Tibial nerve (tissue), 4 donors: Measurements from ENCODE around the gene FAM13A. TPM values are rescaled to one million over a fixed set of nuclear protein-coding genes. Genes with fewer than 3 reads are reported as not detected.
"Not testable (repeated sequence)": the region's sequence is repeated elsewhere in the genome, so short reads cannot be mapped to it uniquely, and the experiment has no call there.

ENCODE experiments used
- DNase-seq, 2 donors: peaks; one replicate each; pipeline ENCODE4 v3.0.0-alpha.2; 2019; ENCODE audit warnings: low spot score in 2 of 2
- H3K27ac ChIP-seq, 4 donors: fragments of 200-600 bp; sonication (generic) in 3 of 4; one replicate each; pipeline ENCODE4 v1.5.1; 2017 to 2019; ENCODE audit warnings: mild to moderate bottlenecking in 1 of 4
- H3K27me3 ChIP-seq, 2 donors: fragments of 200-600 bp; sonication (generic) in 1 of 2; one replicate each; pipeline versions ENCODE4 v1.5.1 to v1.6.0; 2017 to 2019
- H3K36me3 ChIP-seq, 3 donors: fragments of 200-600 bp; sonication (generic); one replicate each; pipeline ENCODE4 v1.5.1; 2018 to 2019
- H3K4me1 ChIP-seq, 4 donors: fragments of 200-600 bp; sonication (generic) in 3 of 4; one replicate each; pipeline ENCODE4 v1.5.1; 2017 to 2019
- H3K4me3 ChIP-seq, 4 donors: fragments of 200-600 bp; sonication (generic) in 3 of 4; one replicate each; pipeline ENCODE4 v1.5.1; 2017 to 2019; ENCODE audit warnings: mild to moderate bottlenecking in 1 of 4, moderate library complexity in 1 of 4
- H3K9me3 ChIP-seq, 4 donors: fragments of 200-600 bp; sonication (generic) in 3 of 4; one replicate each; pipeline ENCODE4 v1.5.1; 2017 to 2019
- CTCF ChIP-seq, 5 experiments: fragments of 200-600 bp in 3 of 5; fragments of 450-650 bp in 2 of 5; sonication (generic) in 3 of 5; IDR thresholded peaks; one replicate each; pipeline ENCODE4 v1.5.1; 2016 to 2019; ENCODE audit warnings: antibody characterized with exemption in 5 of 5, mild to moderate bottlenecking in 3 of 5, moderate library complexity in 2 of 5
- EP300 ChIP-seq, 2 donors: sonication (generic); formaldehyde crosslinking; IDR thresholded peaks; one replicate each; pipeline ENCODE4 v1.6.1; 2017; ENCODE audit warnings: antibody characterized with exemption in 2 of 2, mild to moderate bottlenecking in 1 of 2
- POLR2A ChIP-seq, 2 donors: fragments of 450-650 bp; IDR thresholded peaks; one replicate each; pipeline ENCODE4 v1.6.1; 2017; ENCODE audit warnings: antibody characterized with exemption in 2 of 2, mild to moderate bottlenecking in 2 of 2, moderate library complexity in 2 of 2
- WGBS, 2 donors: methylation state at CpG; one replicate each; pipeline ENCODE4 v1.1.5; 2018; 5-methylcytosine and 5-hydroxymethylcytosine counted together
- total RNA-seq, 4 donors: library from RNA; depleted of rRNA; stranded (reverse); fragments of >200 nt; gene quantifications; one replicate each; pipeline ENCODE4 v1.1.0, GENCODE V29; 2016

FAM13A gene
- total RNA-seq, 4 donors from 2014 or later: 48.8 to 77.6 (median 58.8) TPM

- H3K27me3 ChIP-seq: no peaks in the 10 kb centered on the region
- 91 to 97% methylated on average over 2 of the region's 2 CpGs for WGBS, 2 donors
- no peaks in the 10 kb centered on the region for H3K9me3 ChIP-seq
- DNase-seq: no peak
- no peak for TF ChIP-seq POLR2A (IDR thresholded peaks at IDR 0.05)
- TF ChIP-seq EP300 (IDR thresholded peaks at IDR 0.05): no peak
- H3K36me3 ChIP-seq: no peaks in the 10 kb centered on the region
- no peaks in the 10 kb centered on the region for H3K4me1 ChIP-seq
- no peak overlapping the region for H3K4me3 ChIP-seq
- H3K27ac ChIP-seq: no peak overlapping the region
Observed at GRCh38 chr4:88937081-88937480, 119.9 kb downstream of the FAM13A start.

- TF ChIP-seq POLR2A (IDR thresholded peaks at IDR 0.05) (no peak), CTCF (IDR thresholded peaks at IDR 0.05) (no peak), EP300 (IDR thresholded peaks at IDR 0.05) (no peak)
- Histone ChIP-seq H3K27ac (no peak overlapping the region), H3K27me3 (no peaks in the 10 kb centered on the region), H3K9me3 (peaks cover 0 to 15% (median 0%) of the 10 kb centered on the region in 4 donors), H3K4me3 (no peak overlapping the region), H3K36me3 (peaks cover 0 to 12% (median 0%) of the 10 kb centered on the region in 3 donors), H3K4me1 (no peaks in the 10 kb centered on the region)
- WGBS, 2 donors: 57 to 63% methylated on average over 3 of the region's 3 CpGs
- DNase-seq: no peak
Observed at GRCh38 chr4:88933414-88934160, 123.4 kb downstream of the FAM13A start.

GRCh38 chr4:88928852-88929251 lies 128.1 kb downstream of the FAM13A start:
- peaks cover 0 to 17% (median 0%) of the 10 kb centered on the region in 3 donors for H3K36me3 ChIP-seq
- H3K4me1 ChIP-seq: no peaks in the 10 kb centered on the region
- TF ChIP-seq POLR2A (IDR thresholded peaks at IDR 0.05) (no peak), CTCF (IDR thresholded peaks at IDR 0.05) (no peak), EP300 (IDR thresholded peaks at IDR 0.05) (no peak)
- H3K4me3 ChIP-seq: no peak overlapping the region
- no peak overlapping the region for H3K27ac ChIP-seq
- no peak for DNase-seq
- 93 to 95% methylated on average over 1 of the region's 1 CpG for WGBS, 2 donors
- H3K27me3 ChIP-seq: no peaks in the 10 kb centered on the region
- peaks cover 0 to 18% (median 0%) of the 10 kb centered on the region in 4 donors for H3K9me3 ChIP-seq

GRCh38 chr4:88927420-88927819 lies 129.6 kb downstream of the FAM13A start:
- Histone ChIP-seq H3K9me3 (peaks cover 0 to 18% (median 0%) of the 10 kb centered on the region in 4 donors), H3K36me3 (peaks cover 0 to 17% (median 0%) of the 10 kb centered on the region in 3 donors), H3K4me3 (no peak overlapping the region), H3K27me3 (no peaks in the 10 kb centered on the region), H3K27ac (no peak overlapping the region), H3K4me1 (no peaks in the 10 kb centered on the region)
- TF ChIP-seq POLR2A (IDR thresholded peaks at IDR 0.05) (no peak), EP300 (IDR thresholded peaks at IDR 0.05) (no peak), CTCF (IDR thresholded peaks at IDR 0.05) (no peak)
- no peak for DNase-seq

- Histone ChIP-seq H3K9me3 (no peaks in the 10 kb centered on the region), H3K27ac (no peak overlapping the region), H3K4me3 (no peak overlapping the region), H3K4me1 (no peaks in the 10 kb centered on the region), H3K27me3 (no peaks in the 10 kb centered on the region), H3K36me3 (no peaks in the 10 kb centered on the region)
- DNase-seq: no peak
- TF ChIP-seq EP300 (IDR thresholded peaks at IDR 0.05): no peak
- TF ChIP-seq CTCF (IDR thresholded peaks at IDR 0.05): no peak
Observed at GRCh38 chr4:88919056-88919455, 137.9 kb downstream of the FAM13A start.

GRCh38 chr4:88913181-88913580 lies 143.8 kb downstream of the FAM13A start:
- not testable (repeated sequence) for H3K9me3 ChIP-seq, DNase-seq, H3K4me3 ChIP-seq, H3K36me3 ChIP-seq, H3K27me3 ChIP-seq, H3K4me1 ChIP-seq, H3K27ac ChIP-seq
